H1 (cell line): ENCODE results near the gene KLF5. TPM values are rescaled to one million over a fixed set of nuclear protein-coding genes. Genes with fewer than 3 reads are reported as not detected.

Experiments
- CTCF ChIA-PET: fragments of 300-600 bp; sonication (Branson Sonifier 250); formaldehyde crosslinking; loops from one replicate; lab custom pipeline; 2021; ENCODE audit not compliant: partially characterized antibody; lab: Charles Lee
- POLR2A ChIA-PET: fragments of 300-600 bp; sonication (Branson Sonifier 250); formaldehyde crosslinking; loops from one replicate; lab custom pipeline; 2021; ENCODE audit warnings: inconsistent platforms; ENCODE audit not compliant: partially characterized antibody; lab: Charles Lee
- DNase-seq, 2 experiments: peaks; one replicate each; pipeline versions ENCODE4 v3.0.0 to v3.0.0-alpha.2; 2010 to 2022; ENCODE audit warnings: low spot score in 2 of 2, low read depth in 1 of 2, mixed read lengths in 1 of 2
- FAIRE-seq: peaks from 2 replicates; lab custom pipeline; 2011; peaks lifted over from hg19 to GRCh38; lab: Jason Lieb, UNC
- H2AFZ ChIP-seq: 2 replicates; pipeline ENCODE4 v1.8.1; 2012; ENCODE audit warnings: low read length, inconsistent platforms
- H2AK5ac ChIP-seq: 2 replicates; pipeline ENCODE4 v1.6.1; 2013; ENCODE audit warnings: low read depth, low read length
- H2BK120ac ChIP-seq: replicated peaks from 2 replicates; pipeline ENCODE3; 2013; ENCODE audit warnings: low read depth, low read length, inconsistent platforms
- H2BK12ac ChIP-seq: 2 replicates; pipeline ENCODE4 v1.6.1; 2013; ENCODE audit warnings: low read depth, low read length
- H2BK15ac ChIP-seq: 2 replicates; pipeline ENCODE4 v1.6.1; 2013; ENCODE audit warnings: low read length
- H2BK20ac ChIP-seq: 2 replicates; pipeline ENCODE4 v1.6.1; 2013; ENCODE audit warnings: low read length
- H2BK5ac ChIP-seq: 2 replicates; pipeline ENCODE4 v1.6.1; 2013; ENCODE audit warnings: low read depth, low read length
- H3K14ac ChIP-seq: 2 replicates; pipeline ENCODE4 v1.6.1; 2013; ENCODE audit warnings: inconsistent platforms; ENCODE audit not compliant: insufficient read length
- H3K18ac ChIP-seq: 2 replicates; pipeline ENCODE4 v1.6.1; 2013; ENCODE audit warnings: low read length; ENCODE audit errors: extremely low read depth
- H3K23ac ChIP-seq: 2 replicates; pipeline ENCODE4 v1.6.1; 2013; ENCODE audit warnings: inconsistent platforms; ENCODE audit not compliant: insufficient read length
- H3K23me2 ChIP-seq: 2 replicates; pipeline ENCODE4 v1.6.1; 2013; ENCODE audit warnings: low read depth, low read length
- H3K27ac ChIP-seq: 2 replicates; pipeline ENCODE4 v1.6.1; 2011; ENCODE audit warnings: low read depth, low read length, inconsistent platforms
- H3K27me3 ChIP-seq, 4 experiments: replicated peaks in 1 of 4; 1 replicate in 1 of 4; 2 replicates in 3 of 4; pipeline versions ENCODE4 v1.6.1 to v1.8.1; 2011 to 2013; ENCODE audit warnings: low read length in 3 of 4, mild to moderate bottlenecking in 3 of 4, inconsistent platforms in 2 of 4, mixed read lengths in 2 of 4, moderate library complexity in 1 of 4; ENCODE audit not compliant: control insufficient read depth in 3 of 4, insufficient read depth in 3 of 4; ENCODE audit errors: extremely low read depth in 1 of 4
- H3K36me3 ChIP-seq, 4 experiments: 2 replicates each; pipeline versions ENCODE4 v1.6.1 to v1.8.1; 2011 to 2013; ENCODE audit warnings: mild to moderate bottlenecking in 4 of 4, low read length in 3 of 4, moderate library complexity in 2 of 4, control low read depth in 1 of 4, inconsistent platforms in 1 of 4; ENCODE audit not compliant: insufficient read depth in 4 of 4, control insufficient read depth in 2 of 4
- H3K4ac ChIP-seq: replicated peaks from 2 replicates; pipeline ENCODE3; 2013; ENCODE audit warnings: low read length, low read depth, mixed read lengths, inconsistent platforms; ENCODE audit not compliant: insufficient read length
- H3K4me1 ChIP-seq, 4 experiments: replicated peaks in 1 of 4; 1 replicate in 1 of 4; 2 replicates in 3 of 4; pipeline versions ENCODE4 v1.6.1 to v1.8.1; 2011 to 2013; ENCODE audit warnings: low read length in 3 of 4, inconsistent platforms in 2 of 4, mixed read lengths in 1 of 4; ENCODE audit not compliant: insufficient read depth in 4 of 4, control insufficient read depth in 3 of 4
- H3K4me2 ChIP-seq, 2 experiments: 2 replicates each; pipeline versions ENCODE4 v1.6.1 to v1.8.1; 2011 to 2013; ENCODE audit warnings: low read depth in 2 of 2, low read length in 2 of 2, control low read depth in 1 of 2, inconsistent platforms in 1 of 2, mild to moderate bottlenecking in 1 of 2; ENCODE audit not compliant: insufficient read depth in 1 of 2
- H3K4me3 ChIP-seq, 4 experiments: fragments of 200-600, 300-600 bp in 1 of 4; sonication (generic), shearing (Covaris generic), sonication (Bioruptor Twin) in 1 of 4; 2 replicates each; pipeline versions ENCODE4 v1.5.1 to v1.8.1; 2011 to 2016; ENCODE audit warnings: low read length in 4 of 4, low read depth in 3 of 4, control low read depth in 2 of 4, inconsistent platforms in 2 of 4, mild to moderate bottlenecking in 2 of 4, mixed read lengths in 1 of 4, moderate library complexity in 1 of 4; ENCODE audit not compliant: insufficient read depth in 2 of 4; ENCODE audit errors: extremely low read depth in 1 of 4
- H3K56ac ChIP-seq: replicated peaks from 2 replicates; pipeline ENCODE3; 2013; ENCODE audit warnings: low read depth, mild to moderate bottlenecking, mixed read lengths, low read length, inconsistent platforms; ENCODE audit not compliant: insufficient read length
- H3K79me1 ChIP-seq: 2 replicates; pipeline ENCODE4 v1.6.1; 2013; ENCODE audit warnings: low read depth, low read length, control low read depth
- H3K79me2 ChIP-seq, 2 experiments: 2 replicates each; pipeline versions ENCODE4 v1.6.1 to v1.8.1; 2012 to 2013; ENCODE audit warnings: low read length in 2 of 2, mild to moderate bottlenecking in 2 of 2, inconsistent platforms in 1 of 2; ENCODE audit not compliant: insufficient read depth in 2 of 2, control insufficient read depth in 1 of 2
- H3K9ac ChIP-seq, 4 experiments: replicated peaks in 1 of 4; 1 replicate in 1 of 4; 2 replicates in 3 of 4; pipeline versions ENCODE4 v1.6.1 to v1.8.1; 2011 to 2013; ENCODE audit warnings: low read depth in 3 of 4, low read length in 3 of 4, control low read depth in 2 of 4, mild to moderate bottlenecking in 2 of 4, moderate library complexity in 2 of 4, inconsistent platforms in 1 of 4; ENCODE audit errors: extremely low read depth in 1 of 4
- H3K9me3 ChIP-seq, 2 experiments: 2 replicates each; pipeline versions ENCODE4 v1.6.1 to v1.8.1; 2012 to 2013; ENCODE audit warnings: mild to moderate bottlenecking in 2 of 2, moderate library complexity in 2 of 2, control low read depth in 1 of 2, inconsistent platforms in 1 of 2, low read depth in 1 of 2, low read length in 1 of 2, mixed read lengths in 1 of 2; ENCODE audit not compliant: insufficient read depth in 2 of 2
- H4K20me1 ChIP-seq, 2 experiments: replicated peaks in 1 of 2; 2 replicates each; pipeline versions ENCODE3 to v1.8.1; 2011 to 2013; ENCODE audit warnings: inconsistent platforms in 2 of 2, low read length in 2 of 2, mild to moderate bottlenecking in 1 of 2; ENCODE audit not compliant: insufficient read depth in 2 of 2, control insufficient read depth in 1 of 2
- H4K5ac ChIP-seq: 2 replicates; pipeline ENCODE4 v1.6.1; 2013; ENCODE audit warnings: low read length, low read depth, mixed read lengths, inconsistent platforms; ENCODE audit not compliant: insufficient read length
- H4K8ac ChIP-seq: 2 replicates; pipeline ENCODE4 v1.8.0; 2013; ENCODE audit warnings: mild to moderate bottlenecking, moderate library complexity, low read length, inconsistent platforms; ENCODE audit not compliant: insufficient read depth; ENCODE audit errors: extremely low read depth
- H4K91ac ChIP-seq: replicated peaks from 2 replicates; pipeline ENCODE3; 2013; ENCODE audit warnings: low read length, mixed read lengths, inconsistent platforms; ENCODE audit not compliant: insufficient read length
- ATF3 ChIP-seq: IDR thresholded peaks from 2 replicates; pipeline ENCODE4 v1.6.1; 2011; ENCODE audit warnings: low read depth, mild to moderate bottlenecking, low read length; ENCODE audit not compliant: insufficient read depth
- CEBPB ChIP-seq: IDR thresholded peaks from 2 replicates; pipeline ENCODE4 v1.6.1; 2012; ENCODE audit warnings: low read depth, low read length
- CREB1 ChIP-seq: IDR thresholded peaks from 2 replicates; pipeline ENCODE4 v1.6.1; 2012; ENCODE audit warnings: inconsistent platforms
- CTBP2 ChIP-seq: IDR thresholded peaks from 2 replicates; pipeline ENCODE4 v1.7.0; 2011; ENCODE audit warnings: borderline replicate concordance, mild to moderate bottlenecking, moderate library complexity, mixed read lengths, low read length; ENCODE audit not compliant: insufficient read depth, insufficient read length
- EP300 ChIP-seq, 2 experiments: IDR thresholded peaks; 1 replicate in 1 of 2; 2 replicates in 1 of 2; pipeline ENCODE4 v1.6.1; 2011 to 2012; ENCODE audit warnings: low read depth in 2 of 2, low read length in 2 of 2, mild to moderate bottlenecking in 2 of 2, borderline replicate concordance in 1 of 2, inconsistent platforms in 1 of 2, moderate library complexity in 1 of 2
- FOSL1 ChIP-seq: IDR thresholded peaks from 2 replicates; pipeline ENCODE4 v1.6.1; 2011; ENCODE audit warnings: mild to moderate bottlenecking, low read depth, low read length, moderate library complexity; ENCODE audit not compliant: insufficient read depth
- POLR2A ChIP-seq, 2 experiments: IDR thresholded peaks; 1 replicate in 1 of 2; 2 replicates in 1 of 2; pipeline ENCODE4 v1.6.1; 2011; ENCODE audit warnings: low read depth in 2 of 2, low read length in 2 of 2, mild to moderate bottlenecking in 2 of 2; ENCODE audit errors: control extremely low read depth in 1 of 2
- RNF2 ChIP-seq: fragments of 200-900, 300-1000 bp; sonication (generic); IDR thresholded peaks from 2 replicates; pipeline ENCODE4 v1.7.1; 2016; ENCODE audit warnings: borderline replicate concordance, low read depth, mild to moderate bottlenecking, antibody characterized with exemption, low read length; ENCODE audit not compliant: poor library complexity, severe bottlenecking; ENCODE audit errors: missing control alignments
- SAP30 ChIP-seq: fragments of 300-600 bp; sonication (generic); IDR thresholded peaks from 2 replicates; pipeline ENCODE4 v1.7.1; 2012; ENCODE audit warnings: low read length, moderate library complexity, mild to moderate bottlenecking, inconsistent platforms; ENCODE audit not compliant: insufficient read depth, insufficient replicate concordance
- TCF12 ChIP-seq: IDR thresholded peaks from 2 replicates; pipeline ENCODE4 v1.6.1; 2011; ENCODE audit warnings: low read depth, mild to moderate bottlenecking, low read length
- YY1 ChIP-seq: IDR thresholded peaks from 2 replicates; pipeline ENCODE4 v1.6.1; 2011; ENCODE audit warnings: low read depth, mild to moderate bottlenecking, low read length
- WGBS, 2 experiments: shearing (Covaris generic) in 1 of 2; methylation state at CpG; one replicate each; pipeline versions ENCODE4 v1.1.6 to v1.1.7; 2013 to 2015; ENCODE audit warnings: low lambda C conversion rate in 2 of 2, mixed read lengths in 2 of 2, inconsistent platforms in 1 of 2, low coverage in 1 of 2, missing lambda C conversion rate in 1 of 2; ENCODE audit not compliant: insufficient replicate concordance in 2 of 2, insufficient coverage in 1 of 2, insufficient read length in 1 of 2; ENCODE audit errors: extremely low coverage in 1 of 2, missing lambda C conversion rate in 1 of 2; 5-methylcytosine and 5-hydroxymethylcytosine counted together
- polyA plus RNA-seq, 7 experiments: library from polyadenylated mRNA; depleted of rRNA in 3 of 7; stranded (reverse) in 5 of 7; unstranded in 2 of 7; fragments of >200 nt in 5 of 7; fragments of 200-250 nt in 2 of 7; gene quantifications; 1 replicate in 5 of 7; 2 replicates in 1 of 7; 4 replicates in 1 of 7; pipeline versions ENCODE4 v1.2.1 to v1.2.3, GENCODE V29; 2011 to 2013; ENCODE audit warnings: missing spikeins in 2 of 7, mixed read lengths in 2 of 7
- total RNA-seq: library from RNA; stranded (reverse); fragmentation: NEBNext Ultra II Directional; extraction: Animal tissue kit (Norgen Biotek cat#: 25700); gene quantifications from 2 replicates; pipeline ENCODE4 v1.2.1, GENCODE V29; 2021

KLF5 gene
- total and polyA plus RNA-seq, 2 of the 8 experiments (the other 6 are each of a cell fraction or from before 2014, with no cell fraction given) = 1.2 to 2.3 TPM

DNA sequence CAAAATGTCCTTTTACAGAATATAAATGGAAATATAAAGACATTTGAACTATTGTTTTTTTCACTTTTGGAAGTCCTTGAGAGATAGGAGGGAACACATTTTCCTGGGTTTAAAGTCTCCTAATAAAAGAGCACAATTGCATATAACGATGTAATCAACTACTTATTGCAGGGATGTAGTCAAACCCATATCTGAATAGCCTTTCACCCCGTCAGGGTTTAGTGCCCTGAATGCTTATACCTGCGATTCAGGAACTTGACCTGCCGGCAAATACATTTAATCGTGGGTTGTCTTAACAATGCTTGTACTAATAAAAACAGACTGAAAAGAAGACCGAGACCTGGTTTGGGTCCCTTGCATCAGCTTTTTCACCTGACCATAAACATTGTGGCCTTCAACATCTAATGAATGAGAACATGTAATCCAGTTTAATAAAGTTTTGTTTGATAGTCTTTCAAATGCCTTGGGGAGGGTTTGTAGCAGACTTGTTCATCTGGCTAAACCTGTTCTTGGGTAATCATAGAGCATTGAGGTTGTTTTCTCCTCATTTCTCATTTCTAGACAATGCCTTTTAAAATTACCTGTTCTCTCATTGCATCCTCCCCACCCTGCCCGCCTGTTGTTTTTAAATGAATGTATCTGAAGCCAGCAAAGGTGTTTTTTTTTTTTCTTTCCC, 7.0 kb downstream of the KLF5 start:
- Histone ChIP-seq H3K27me3 (peaks cover 6 to 27% (median 16%) of the 10 kb centered on the region in 4 experiments; a peak in 6 of 7 replicates), H3K18ac (no peak overlapping the region), H3K4ac (no peak overlapping the region), H2BK20ac (no peak overlapping the region), H3K79me1 (0 out of 2 replicates have a peak, but pooled peaks cover 2% of the 10 kb centered on the region), H2AK5ac (no peak overlapping the region), H3K4me3 (no peak overlapping the region), H2BK120ac (no peak overlapping the region), H2BK5ac (no peak overlapping the region), H3K4me1 (peaks cover 0 to 13% (median 1%) of the 10 kb centered on the region in 4 experiments; a peak in 5 of 7 replicates), H4K20me1 (peaks cover 0 to 4% of the 10 kb centered on the region in 2 experiments), H2BK12ac (no peak overlapping the region), H2BK15ac (no peak overlapping the region), H3K23me2 (no peaks in the 10 kb centered on the region; the same call in 1 of the 2 replicates), H3K9me3 (no peaks in the 10 kb centered on the region), H4K8ac (no peak overlapping the region), H3K4me2 (no peak overlapping the region), H2AFZ (no peak overlapping the region), H3K14ac (no peak overlapping the region), H3K56ac (no peak overlapping the region), H3K27ac (no peak overlapping the region), H3K9ac (0 out of 7 replicates have a peak overlapping the region, but pooled peaks of 1 of the 4 experiments have one; percentile 4), H3K23ac (no peak overlapping the region), H4K5ac (no peak overlapping the region), H3K79me2 (no peaks in the 10 kb centered on the region), H4K91ac (no peak overlapping the region), H3K36me3 (no peaks in the 10 kb centered on the region)
- CTCF ChIA-PET = no interaction called here
- no peak for DNase-seq
- WGBS, 2 experiments = 78% methylated on average over 7 of the region's 7 CpGs; no CpG with 5 or more reads in 1 of the 2 experiments
- FAIRE-seq = no peak
- POLR2A ChIA-PET = no interaction called here
- TF ChIP-seq EP300 (IDR thresholded peaks at IDR 0.05; ENCODE audit: borderline replicate concordance in 1 of 2, low read depth in 2 of 2, low read length in 2 of 2) = no peak
- no peak for TF ChIP-seq CTBP2
- no peak for TF ChIP-seq CEBPB
- TF ChIP-seq SAP30 = no peak
- no peak for TF ChIP-seq POLR2A (IDR thresholded peaks at IDR 0.05; ENCODE audit: control extremely low read depth in 1 of 2, low read depth in 2 of 2, low read length in 2 of 2)
- no peak for TF ChIP-seq CREB1
- no peak for TF ChIP-seq YY1
- TF ChIP-seq FOSL1 = no peak
- TF ChIP-seq RNF2 = no peak
- TF ChIP-seq ATF3 = no peak
- TF ChIP-seq TCF12 = no peak
